MM.1S (cell line): Measurements from ENCODE around the gene SLC35F3.

Source experiments
- DNase-seq: peaks from one replicate; pipeline ENCODE4 v3.0.0-alpha.2; 2015
- H2AFZ ChIP-seq: fragments of 300-600 bp; sonication (generic); 2 replicates; pipeline ENCODE4 v1.6.0; 2016; ENCODE audit warnings: antibody characterized with exemption, low read length
- H3F3A ChIP-seq: fragments of 300-600 bp; sonication (generic); 2 replicates; pipeline ENCODE4 v1.6.1; 2016; ENCODE audit warnings: mild to moderate bottlenecking, antibody characterized with exemption, low read length, moderate library complexity, mixed read lengths; ENCODE audit not compliant: insufficient read depth
- H3K27ac ChIP-seq: fragments of 300-600 bp; sonication (generic); 2 replicates; pipeline ENCODE4 v1.5.1; 2016; ENCODE audit warnings: mild to moderate bottlenecking, low read length
- H3K27me3 ChIP-seq: fragments of 300-600 bp; sonication (generic); replicated peaks from 2 replicates; pipeline ENCODE4 v1.6.0; 2016; ENCODE audit warnings: low read length; ENCODE audit not compliant: insufficient read depth
- H3K36me3 ChIP-seq: fragments of 300-600 bp; sonication (generic); replicated peaks from 2 replicates; pipeline ENCODE4 v1.6.1; 2016; ENCODE audit warnings: mild to moderate bottlenecking, low read length, mixed read lengths; ENCODE audit not compliant: insufficient read depth
- H3K4me1 ChIP-seq: fragments of 300-600 bp; sonication (generic); 2 replicates; pipeline ENCODE4 v1.6.1; 2016; ENCODE audit warnings: low read length, mixed read lengths
- H3K4me2 ChIP-seq: fragments of 300-600 bp; sonication (generic); 2 replicates; pipeline ENCODE4 v1.6.0; 2016; ENCODE audit warnings: low read depth, low read length
- H3K4me3 ChIP-seq: fragments of 300-600 bp; sonication (generic); 2 replicates; pipeline ENCODE4 v1.5.1; 2016; ENCODE audit warnings: low read length, mixed read lengths
- H3K79me2 ChIP-seq: fragments of 300-600 bp; sonication (generic); 2 replicates; pipeline ENCODE4 v1.6.1; 2016; ENCODE audit warnings: mixed run types, low read length, mixed read lengths
- H3K9ac ChIP-seq: fragments of 300-600 bp; sonication (generic); 2 replicates; pipeline ENCODE4 v1.6.1; 2016; ENCODE audit warnings: low read length, mixed read lengths
- H3K9me2 ChIP-seq: fragments of 300-600 bp; sonication (generic); replicated peaks from 2 replicates; pipeline ENCODE4 v1.6.1; 2016; ENCODE audit warnings: mild to moderate bottlenecking, low read length, mixed read lengths; ENCODE audit not compliant: insufficient read depth
- H3K9me3 ChIP-seq: fragments of 300-600 bp; sonication (generic); replicated peaks from 2 replicates; pipeline ENCODE4 v1.6.1; 2016; ENCODE audit warnings: mild to moderate bottlenecking, low read length, mixed read lengths; ENCODE audit not compliant: insufficient read depth
- H4K20me1 ChIP-seq: fragments of 300-600 bp; sonication (generic); 2 replicates; pipeline ENCODE4 v1.6.1; 2016; ENCODE audit warnings: mild to moderate bottlenecking, low read length, moderate library complexity, mixed read lengths; ENCODE audit not compliant: insufficient read depth
- CTCF ChIP-seq: fragments of 300-600 bp; sonication (generic); IDR thresholded peaks from 2 replicates; pipeline ENCODE4 v1.5.1; 2016; ENCODE audit warnings: antibody characterized with exemption, low read length, mixed read lengths
- EZH2 ChIP-seq: fragments of 300-600 bp; sonication (generic); optimal IDR thresholded peaks from 2 replicates; pipeline ENCODE3; 2017; ENCODE audit warnings: low read depth, mild to moderate bottlenecking, antibody characterized with exemption, low read length, mixed read lengths
- EZH2phosphoT487 ChIP-seq: fragments of 300-600 bp; sonication (generic); IDR thresholded peaks from 2 replicates; pipeline ENCODE4 v1.6.1; 2018; ENCODE audit warnings: antibody characterized with exemption, low read length

The SLC35F3 gene

GRCh38 chr1:233971753-233972152, 67.3 kb downstream of the SLC35F3 start:
- no peaks in the 10 kb centered on the region for H3K36me3 ChIP-seq
- no peaks in the 10 kb centered on the region for H3K79me2 ChIP-seq
- H3K4me1 ChIP-seq, result no peaks in the 10 kb centered on the region
- no peak overlapping the region for H3K4me2 ChIP-seq
- no peak overlapping the region for H3K4me3 ChIP-seq
- TF ChIP-seq CTCF, result no peak
- TF ChIP-seq EZH2phosphoT487, result no peak
- no peak for TF ChIP-seq EZH2
- H3K9me3 ChIP-seq, result no peaks in the 10 kb centered on the region
- H2AFZ ChIP-seq, result no peak overlapping the region
- H3K9ac ChIP-seq, result no peak overlapping the region
- no peak for DNase-seq
- H4K20me1 ChIP-seq, result no peaks in the 10 kb centered on the region
- H3K27me3 ChIP-seq, result no peaks in the 10 kb centered on the region
- H3K9me2 ChIP-seq, result no peaks in the 10 kb centered on the region
- no peaks in the 10 kb centered on the region for H3F3A ChIP-seq
- no peak overlapping the region for H3K27ac ChIP-seq

GRCh38 chr1:233972563-233972950, 68.1 kb downstream of the SLC35F3 start:
- H3K9me2 ChIP-seq, result no peaks in the 10 kb centered on the region
- TF ChIP-seq EZH2phosphoT487, result no peak
- no peak for TF ChIP-seq CTCF
- TF ChIP-seq EZH2, result no peak
- no peaks in the 10 kb centered on the region for H3K36me3 ChIP-seq
- no peaks in the 10 kb centered on the region for H3K4me1 ChIP-seq
- H2AFZ ChIP-seq, result no peak overlapping the region
- DNase-seq, result no peak
- H3K9me3 ChIP-seq, result no peaks in the 10 kb centered on the region
- no peaks in the 10 kb centered on the region for H3K79me2 ChIP-seq
- H3F3A ChIP-seq, result no peaks in the 10 kb centered on the region
- no peak overlapping the region for H3K27ac ChIP-seq
- no peaks in the 10 kb centered on the region for H4K20me1 ChIP-seq
- H3K9ac ChIP-seq, result no peak overlapping the region
- H3K4me2 ChIP-seq, result no peak overlapping the region
- no peaks in the 10 kb centered on the region for H3K27me3 ChIP-seq
- H3K4me3 ChIP-seq, result no peak overlapping the region

DNA sequence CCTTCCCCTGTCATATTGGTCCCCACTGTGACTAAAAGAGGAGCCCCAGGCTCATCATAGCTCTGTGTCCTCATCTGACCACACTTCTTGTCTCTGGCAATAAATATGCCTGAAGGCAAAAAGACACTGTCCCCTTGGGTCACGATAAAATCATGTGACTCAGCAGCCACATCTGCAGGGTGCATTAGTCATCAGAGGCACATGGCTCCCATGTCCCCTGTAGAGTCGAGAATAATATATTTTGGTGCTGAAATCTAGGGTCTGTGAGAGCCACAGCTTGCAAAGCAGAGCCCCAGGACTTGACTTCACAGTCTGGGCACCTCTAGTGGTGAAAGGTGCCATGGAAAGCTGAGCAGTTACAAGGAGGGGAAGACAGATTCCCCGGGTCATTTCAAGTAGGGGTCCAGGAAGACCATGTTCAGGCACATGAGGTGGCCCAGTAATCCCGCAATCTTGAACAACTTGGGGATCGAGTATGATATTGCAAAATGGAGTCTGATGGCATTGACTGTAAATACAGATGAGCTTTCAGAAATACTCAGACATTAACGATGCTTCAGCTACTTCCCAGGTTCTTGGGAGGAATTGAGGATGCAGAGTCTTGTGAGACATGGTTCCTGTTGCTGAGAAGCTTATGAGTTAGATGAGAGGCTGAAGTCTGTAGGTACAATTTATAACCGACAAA, 68.6 kb downstream of the SLC35F3 start:
- no peak overlapping the region for H2AFZ ChIP-seq
- H3K9ac ChIP-seq, result no peak overlapping the region
- H3K36me3 ChIP-seq, result no peaks in the 10 kb centered on the region
- H3K79me2 ChIP-seq, result no peaks in the 10 kb centered on the region
- no peak overlapping the region for H3K4me2 ChIP-seq
- no peak for DNase-seq
- no peaks in the 10 kb centered on the region for H3F3A ChIP-seq
- no peaks in the 10 kb centered on the region for H3K27me3 ChIP-seq
- H3K4me1 ChIP-seq, result no peaks in the 10 kb centered on the region
- no peaks in the 10 kb centered on the region for H3K9me2 ChIP-seq
- H3K9me3 ChIP-seq, result no peaks in the 10 kb centered on the region
- no peak overlapping the region for H3K4me3 ChIP-seq
- TF ChIP-seq EZH2 (no peak), CTCF (no peak), EZH2phosphoT487 (no peak)
- H3K27ac ChIP-seq, result no peak overlapping the region
- no peaks in the 10 kb centered on the region for H4K20me1 ChIP-seq
